Endodermal cell (in vitro differentiated cells): ENCODE measurements around the gene PANX2. TPM values are rescaled to one million over a fixed set of nuclear protein-coding genes. Genes with fewer than 3 reads are reported as not detected.
A peak's percentile ranks its signal among the peaks of the same experiment; 100 is the strongest.

ENCODE experiments used
- DNase-seq: peaks from one replicate; pipeline ENCODE4 v3.0.0-alpha.2; 2017
- H3K27ac ChIP-seq: 2 replicates; pipeline ENCODE4 v1.5.1; 2013; ENCODE audit warnings: mild to moderate bottlenecking, low read depth, low read length, moderate library complexity
- H3K27me3 ChIP-seq: 2 replicates; pipeline ENCODE4 v1.6.1; 2013; ENCODE audit warnings: mild to moderate bottlenecking, low read length, moderate library complexity; ENCODE audit not compliant: insufficient read depth, control insufficient read depth, poor library complexity, severe bottlenecking
- H3K36me3 ChIP-seq: 2 replicates; pipeline ENCODE4 v1.7.0; 2013; ENCODE audit warnings: mild to moderate bottlenecking, low read length, moderate library complexity; ENCODE audit not compliant: control insufficient read depth, insufficient read depth
- H3K4me1 ChIP-seq: one replicate; pipeline ENCODE4 v1.7.0; 2013; ENCODE audit warnings: low read length; ENCODE audit not compliant: control insufficient read depth, insufficient read depth
- H3K4me3 ChIP-seq: 2 replicates; pipeline ENCODE4 v1.5.1; 2013; ENCODE audit warnings: mild to moderate bottlenecking, low read length, moderate library complexity
- H3K9ac ChIP-seq: 2 replicates; pipeline ENCODE4 v1.6.1; 2013; ENCODE audit warnings: mild to moderate bottlenecking, low read length, moderate library complexity; ENCODE audit not compliant: poor library complexity, severe bottlenecking; ENCODE audit errors: extremely low read depth
- H3K9me3 ChIP-seq: 2 replicates; pipeline ENCODE4 v1.6.1; 2013; ENCODE audit warnings: mild to moderate bottlenecking, low read length, moderate library complexity; ENCODE audit not compliant: control insufficient read depth
- H3K27ac Mint-ChIP-seq: 2 replicates; pipeline ENCODE4 v1.8.0; 2020; ENCODE audit warnings: mixed read lengths
- H3K27me3 Mint-ChIP-seq: 2 replicates; pipeline ENCODE4 v1.8.0; 2021; ENCODE audit warnings: mild to moderate bottlenecking, mixed read lengths; ENCODE audit not compliant: insufficient read depth
- H3K36me3 Mint-ChIP-seq: 2 replicates; pipeline ENCODE4 v1.8.0; 2020; ENCODE audit warnings: low read depth, mixed read lengths
- H3K4me1 Mint-ChIP-seq: 2 replicates; pipeline ENCODE4 v1.8.0; 2020; ENCODE audit warnings: mixed read lengths
- H3K4me3 Mint-ChIP-seq: 2 replicates; pipeline ENCODE4 v1.8.0; 2020; ENCODE audit warnings: mild to moderate bottlenecking, moderate library complexity, mixed read lengths
- H3K9me3 Mint-ChIP-seq: 2 replicates; pipeline ENCODE4 v1.8.0; 2020; ENCODE audit warnings: mild to moderate bottlenecking, mixed read lengths
- CTCF ChIP-seq: fragments of 200-600 bp; sonication (generic); conservative IDR thresholded peaks from 2 replicates; pipeline ENCODE4 v1.5.0; 2021; ENCODE audit warnings: antibody characterized with exemption, mild to moderate bottlenecking
- WGBS, 2 experiments: methylation state at CpG; one replicate each; pipeline versions ENCODE4 v1.1.5 to v1.1.7; 2013; ENCODE audit warnings: missing lambda C conversion rate in 2 of 2, mixed read lengths in 1 of 2; ENCODE audit not compliant: insufficient coverage in 1 of 2, insufficient read length in 1 of 2; 5-methylcytosine and 5-hydroxymethylcytosine counted together
- total RNA-seq, 2 donors: library from RNA; stranded (reverse); fragmentation: NEBNext Ultra II Directional in 1 of 2; extraction: Animal tissue kit (Norgen Biotek cat#: 25700) in 1 of 2; gene quantifications; 2 replicates in 1 of 2; 3 replicates in 1 of 2; pipeline ENCODE4 v1.2.1, GENCODE V29; 2021

The PANX2 gene
- total RNA-seq, 2 donors from 2014 or later = 8.8 to 11.2 TPM

- TF ChIP-seq CTCF = no peak
Measured at GRCh38 chr22:50169181-50169759, 1.3 kb upstream of the PANX2 start.

GRCh38 chr22:50169774-50170341, 673 bp upstream of the PANX2 start:
- H3K27ac ChIP-seq = no peak overlapping the region
- peaks cover 34% of the 10 kb centered on the region for H3K27me3 Mint-ChIP-seq
- no peak overlapping the region for H3K9ac ChIP-seq
- peaks cover 3% of the 10 kb centered on the region for H3K9me3 Mint-ChIP-seq
- H3K4me3 Mint-ChIP-seq = peak overlapping the region; percentile 75
- H3K9me3 ChIP-seq = no peaks in the 10 kb centered on the region
- no peaks in the 10 kb centered on the region for H3K36me3 Mint-ChIP-seq
- TF ChIP-seq CTCF = peak; percentile 27
- no peaks in the 10 kb centered on the region for H3K4me1 Mint-ChIP-seq
- WGBS, 2 experiments = 0% methylated on average over 64 of the region's 70 CpGs; no CpG with 5 or more reads in 1 of the 2 experiments
- peaks cover 25% of the 10 kb centered on the region for H3K27me3 ChIP-seq
- no peak overlapping the region for H3K27ac Mint-ChIP-seq
- no peaks in the 10 kb centered on the region for H3K36me3 ChIP-seq
- peak; percentile 78 for DNase-seq
- H3K4me1 ChIP-seq = no peaks in the 10 kb centered on the region
- H3K4me3 ChIP-seq = no peak overlapping the region

More at GRCh38 chr22:50169181-50169759, 1.3 kb upstream of the PANX2 start:
- Histone ChIP-seq H3K4me3 (no peak overlapping the region), H3K27ac (no peak overlapping the region), H3K9ac (no peak overlapping the region), H3K36me3 (no peaks in the 10 kb centered on the region), H3K4me1 (no peaks in the 10 kb centered on the region), H3K9me3 (no peaks in the 10 kb centered on the region), H3K27me3 (peaks cover 25% of the 10 kb centered on the region)
- peak overlapping the region; percentile 75 for H3K4me3 Mint-ChIP-seq
- H3K4me1 Mint-ChIP-seq = no peaks in the 10 kb centered on the region
- H3K9me3 Mint-ChIP-seq = peaks cover 3% of the 10 kb centered on the region
- no peak for DNase-seq
- no peaks in the 10 kb centered on the region for H3K36me3 Mint-ChIP-seq
- 29 to 33% methylated on average over 3 to 30 of the region's 36 CpGs for WGBS, 2 experiments
- H3K27me3 Mint-ChIP-seq = peaks cover 34% of the 10 kb centered on the region
- no peak overlapping the region for H3K27ac Mint-ChIP-seq

- peak overlapping the region; percentile 52 for H3K27ac Mint-ChIP-seq
Measured at GRCh38 chr22:50171319-50171964, 911 bp downstream of the PANX2 start.

More at GRCh38 chr22:50171319-50171964, 911 bp downstream of the PANX2 start:
- Mint-ChIP-seq H3K9me3 (peaks cover 3% of the 10 kb centered on the region), H3K27me3 (peaks cover 34% of the 10 kb centered on the region), H3K36me3 (no peaks in the 10 kb centered on the region), H3K4me3 (peak overlapping the region; percentile 75), H3K4me1 (no peaks in the 10 kb centered on the region)
- Histone ChIP-seq H3K9me3 (no peaks in the 10 kb centered on the region), H3K4me3 (peak overlapping the region; percentile 69), H3K4me1 (no peaks in the 10 kb centered on the region), H3K27me3 (peaks cover 25% of the 10 kb centered on the region), H3K27ac (no peak overlapping the region), H3K36me3 (no peaks in the 10 kb centered on the region), H3K9ac (no peak overlapping the region)
- no peak for DNase-seq
- 68 to 86% methylated on average over 9 to 15 of the region's 15 CpGs for WGBS, 2 experiments
- TF ChIP-seq CTCF = no peak
